Caco-2 (cell line): Measurements from ENCODE around the gene ACTL10. TPM values are rescaled to one million over a fixed set of nuclear protein-coding genes. Genes with fewer than 3 reads are reported as not detected.

Experiments used
- BruUV-seq: library from RNA; stranded (reverse); fragments of 400-500 nt; replicated peaks from 2 replicates; lab custom pipeline; 2021; lab: Mats Ljungman, UMichigan
- CTCF ChIA-PET: fragments of 300-600 bp; sonication (Branson Sonifier 250); formaldehyde crosslinking; loops from one replicate; lab custom pipeline; 2022; ENCODE audit warnings: antibody characterized with exemption; lab: Charles Lee
- POLR2A ChIA-PET: fragments of 300-600 bp; sonication (Branson Sonifier 250); formaldehyde crosslinking; loops from one replicate; lab custom pipeline; 2022; ENCODE audit warnings: antibody characterized with exemption; lab: Charles Lee
- DNase-seq, 2 experiments: peaks; one replicate each; pipeline versions ENCODE4 v3.0.0 to v3.0.0-alpha.2; 2020 to 2022
- H3K27me3 ChIP-seq: replicated peaks from 2 replicates; pipeline ENCODE4 v1.6.0; 2011; ENCODE audit warnings: low read length; ENCODE audit not compliant: control insufficient read depth, insufficient read depth
- H3K36me3 ChIP-seq: 2 replicates; pipeline ENCODE4 v1.5.1; 2011; ENCODE audit warnings: low read length; ENCODE audit not compliant: control insufficient read depth, insufficient read depth
- H3K4me1 ChIP-seq: fragments of 250-450 bp; sonication (Bioruptor Pico); 2 replicates; pipeline ENCODE4 v1.5.1; 2020; ENCODE audit warnings: mild to moderate bottlenecking
- H3K4me3 ChIP-seq: 2 replicates; pipeline ENCODE4 v1.5.1; 2011; ENCODE audit warnings: low read depth, mild to moderate bottlenecking, control low read depth, low read length
- H3K9me3 ChIP-seq: fragments of 250-450 bp; sonication (Bioruptor Pico); 2 replicates; pipeline ENCODE4 v1.5.1; 2020; ENCODE audit warnings: mild to moderate bottlenecking, moderate library complexity
- H3K27ac Mint-ChIP-seq: one replicate; pipeline ENCODE4 v1.8.0; 2022; ENCODE audit warnings: mixed read lengths; ENCODE audit not compliant: unreplicated experiment
- H3K27me3 Mint-ChIP-seq: one replicate; pipeline ENCODE4 v1.8.0; 2022; ENCODE audit warnings: mixed read lengths; ENCODE audit not compliant: insufficient read depth, unreplicated experiment
- H3K36me3 Mint-ChIP-seq: one replicate; pipeline ENCODE4 v1.8.0; 2022; ENCODE audit warnings: mild to moderate bottlenecking, mixed read lengths; ENCODE audit not compliant: insufficient read depth, unreplicated experiment
- H3K4me1 Mint-ChIP-seq: one replicate; pipeline ENCODE4 v1.8.0; 2022; ENCODE audit warnings: low read depth, mixed read lengths; ENCODE audit not compliant: unreplicated experiment
- H3K4me3 Mint-ChIP-seq: one replicate; pipeline ENCODE4 v1.8.0; 2022; ENCODE audit warnings: mild to moderate bottlenecking, moderate library complexity, mixed read lengths; ENCODE audit not compliant: unreplicated experiment
- H3K9me3 Mint-ChIP-seq: one replicate; pipeline ENCODE4 v1.8.0; 2022; ENCODE audit warnings: mixed read lengths; ENCODE audit not compliant: unreplicated experiment
- intact Hi-C: fragments of 100-400 bp; cut with micrococcal nuclease; formaldehyde crosslinking; loops from one replicate; pipeline ENCODE4 v1.10.0; 2022; ENCODE audit not compliant: unreplicated experiment
- total RNA-seq: library from RNA; stranded (reverse); gene quantifications from 2 replicates; pipeline ENCODE4 v1.2.3, GENCODE V29; 2022
- TF ChIP-seq, protein P1 (sequence below), 2 experiments: fragments of 200-600 bp in 1 of 2; IDR thresholded peaks; 1 replicate in 1 of 2; 2 replicates in 1 of 2; pipeline versions ENCODE4 v1.5.1 to v1.8.0; 2011 to 2022; ENCODE audit warnings: antibody characterized with exemption in 1 of 2, control low read depth in 1 of 2, inconsistent platforms in 1 of 2, low read depth in 1 of 2, low read length in 1 of 2, mild to moderate bottlenecking in 1 of 2, moderate library complexity in 1 of 2; ENCODE audit not compliant: insufficient read depth in 1 of 2, severe bottlenecking in 1 of 2, unreplicated experiment in 1 of 2

Gene ACTL10
- total RNA-seq, 1 experiment from 2014 or later = 3.4 TPM

DNA sequence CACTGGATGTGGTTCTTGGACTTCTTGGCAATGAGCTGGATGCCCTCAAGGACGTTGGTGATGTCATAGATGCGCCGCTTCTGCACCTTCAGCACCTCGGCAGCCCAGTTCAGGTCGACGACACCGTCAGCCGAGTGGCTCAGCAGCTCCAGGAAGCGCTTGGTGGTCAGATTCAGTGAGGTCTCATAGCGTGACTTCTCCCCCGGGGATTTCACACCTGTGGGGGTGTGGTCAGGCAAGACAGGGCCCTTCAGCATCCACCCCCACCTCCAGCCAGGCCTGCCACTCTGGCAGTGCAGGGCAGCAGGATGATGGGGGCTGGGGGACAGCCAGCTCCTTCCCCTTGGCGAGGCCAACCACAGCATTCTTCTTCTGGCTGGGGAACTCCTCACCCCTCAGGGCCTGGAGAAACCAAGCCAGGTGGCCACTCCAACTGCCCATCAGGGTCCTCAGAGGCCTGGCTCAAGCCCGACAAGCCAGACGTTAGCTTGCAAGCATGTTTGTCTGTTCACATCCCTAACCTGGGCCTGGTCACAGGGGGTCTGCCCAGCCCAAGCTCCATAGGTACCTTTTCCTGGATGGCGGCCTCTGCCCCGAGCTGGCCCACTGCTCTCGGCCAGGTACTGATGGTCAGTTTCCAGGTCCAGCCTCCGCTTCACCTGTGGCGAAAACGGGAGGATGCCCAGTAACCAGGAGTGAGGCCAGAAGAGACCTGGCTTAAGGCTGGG, 13.2 kb downstream of the ACTL10 start:
- ChIA-PET POLR2A (interaction anchor here (2.0 kb wide), 1 partner anchor 13 kb away, joined by 6 read pairs; the partner anchor contains the start of gene ACTL10), CTCF (interaction anchor here (2.5 to 6.0 kb wide), 2 partner anchors 12 to 13 kb away, joined by 13 to 29 read pairs; partner anchors contain the start of gene ACTL10)
- BruUV-seq = no TSS peak
- TF ChIP-seq, protein P1, sequence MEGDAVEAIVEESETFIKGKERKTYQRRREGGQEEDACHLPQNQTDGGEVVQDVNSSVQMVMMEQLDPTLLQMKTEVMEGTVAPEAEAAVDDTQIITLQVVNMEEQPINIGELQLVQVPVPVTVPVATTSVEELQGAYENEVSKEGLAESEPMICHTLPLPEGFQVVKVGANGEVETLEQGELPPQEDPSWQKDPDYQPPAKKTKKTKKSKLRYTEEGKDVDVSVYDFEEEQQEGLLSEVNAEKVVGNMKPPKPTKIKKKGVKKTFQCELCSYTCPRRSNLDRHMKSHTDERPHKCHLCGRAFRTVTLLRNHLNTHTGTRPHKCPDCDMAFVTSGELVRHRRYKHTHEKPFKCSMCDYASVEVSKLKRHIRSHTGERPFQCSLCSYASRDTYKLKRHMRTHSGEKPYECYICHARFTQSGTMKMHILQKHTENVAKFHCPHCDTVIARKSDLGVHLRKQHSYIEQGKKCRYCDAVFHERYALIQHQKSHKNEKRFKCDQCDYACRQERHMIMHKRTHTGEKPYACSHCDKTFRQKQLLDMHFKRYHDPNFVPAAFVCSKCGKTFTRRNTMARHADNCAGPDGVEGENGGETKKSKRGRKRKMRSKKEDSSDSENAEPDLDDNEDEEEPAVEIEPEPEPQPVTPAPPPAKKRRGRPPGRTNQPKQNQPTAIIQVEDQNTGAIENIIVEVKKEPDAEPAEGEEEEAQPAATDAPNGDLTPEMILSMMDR (IDR thresholded peaks at IDR 0.05; ENCODE audit: insufficient read depth in 1 of 2, low read depth in 1 of 2, low read length in 1 of 2, severe bottlenecking in 1 of 2, unreplicated experiment in 1 of 2) = no peak
- Mint-ChIP-seq H3K9me3 (no peaks in the 10 kb centered on the region), H3K4me1 (peaks cover 29% of the 10 kb centered on the region), H3K36me3 (peaks cover 86% of the 10 kb centered on the region), H3K27me3 (no peaks in the 10 kb centered on the region), H3K27ac (no peak overlapping the region), H3K4me3 (no peak overlapping the region)
- Histone ChIP-seq H3K36me3 (peaks cover 6% of the 10 kb centered on the region; the same call in 1 of the 2 replicates), H3K4me3 (no peak overlapping the region), H3K27me3 (no peaks in the 10 kb centered on the region), H3K4me1 (peaks cover 11% of the 10 kb centered on the region), H3K9me3 (no peaks in the 10 kb centered on the region)
- intact Hi-C loops = no loop called here
- DNase-seq = no peak

DNA sequence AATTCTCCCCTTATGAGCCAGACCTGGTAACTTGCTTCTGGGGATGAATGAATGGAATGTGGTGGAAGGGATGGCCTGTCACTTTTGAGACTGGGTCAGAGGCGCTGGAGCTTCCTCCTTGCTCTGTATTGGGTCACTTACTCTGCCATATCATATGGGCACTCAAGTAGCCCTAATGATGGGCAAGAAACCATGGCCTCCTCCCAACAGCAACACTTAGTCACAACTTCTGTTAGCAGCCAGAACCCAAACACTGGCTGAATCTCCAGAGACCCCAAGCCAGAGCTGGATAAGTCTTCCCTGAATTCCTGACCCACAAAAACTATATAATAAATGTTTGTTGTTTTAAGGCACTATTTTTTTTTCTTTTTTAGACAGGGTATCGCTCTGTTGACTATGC, 13.9 kb downstream of the ACTL10 start:
- Mint-ChIP-seq H3K4me1 (peaks cover 29% of the 10 kb centered on the region), H3K9me3 (no peaks in the 10 kb centered on the region), H3K27me3 (no peaks in the 10 kb centered on the region), H3K36me3 (peaks cover 88% of the 10 kb centered on the region), H3K4me3 (no peak overlapping the region), H3K27ac (peak overlapping the region; percentile 7)
- Histone ChIP-seq H3K4me1 (peaks cover 11% of the 10 kb centered on the region), H3K9me3 (no peaks in the 10 kb centered on the region), H3K4me3 (no peak overlapping the region), H3K27me3 (no peaks in the 10 kb centered on the region), H3K36me3 (peaks cover 6% of the 10 kb centered on the region; the same call in 1 of the 2 replicates)
- BruUV-seq = no TSS peak
- TF ChIP-seq, protein P1 (IDR thresholded peaks at IDR 0.05; ENCODE audit: insufficient read depth in 1 of 2, low read depth in 1 of 2, low read length in 1 of 2, severe bottlenecking in 1 of 2, unreplicated experiment in 1 of 2) = no peak
- POLR2A ChIA-PET = interaction anchor here (1.0 to 2.0 kb wide), 2 partner anchors 14 to 40 kb away, joined by 3 to 6 read pairs; partner anchors contain the start of genes ACTL10 and PXMP4
- intact Hi-C loops = no loop called here
- CTCF ChIA-PET = interaction anchor here (6.0 kb wide), 1 partner anchor 13 kb away, joined by 29 read pairs; the partner anchor contains the start of gene ACTL10
- no peak for DNase-seq

DNA sequence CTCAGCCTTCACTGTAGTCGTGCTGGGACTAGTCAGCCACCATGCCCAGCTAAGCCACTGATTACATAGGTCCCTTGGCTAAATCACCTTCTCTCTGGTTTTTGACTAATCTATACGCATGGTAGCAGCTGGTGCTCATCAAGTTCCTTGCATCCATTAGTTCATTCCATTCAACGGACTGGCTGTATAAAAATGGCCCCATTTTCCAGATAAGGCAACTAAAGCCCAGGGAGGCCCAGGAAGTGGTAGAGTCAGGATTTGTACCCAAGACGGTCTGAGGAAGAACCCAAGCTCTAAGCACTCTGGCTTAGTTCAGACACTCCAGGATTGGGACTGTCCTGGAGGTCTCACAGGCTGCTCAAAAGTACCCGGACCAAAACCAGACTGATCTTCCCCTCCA, 14.5 kb downstream of the ACTL10 start:
- Mint-ChIP-seq H3K27ac (peak overlapping the region; percentile 7), H3K36me3 (peaks cover 83% of the 10 kb centered on the region), H3K4me3 (no peak overlapping the region), H3K4me1 (peaks cover 23% of the 10 kb centered on the region), H3K9me3 (no peaks in the 10 kb centered on the region), H3K27me3 (no peaks in the 10 kb centered on the region)
- intact Hi-C loops = no loop called here
- ChIA-PET POLR2A (interaction anchor here (1.0 to 1.4 kb wide), 3 partner anchors 15 to 51 kb away, joined by 3 to 6 read pairs (median 3); partner anchors contain the start of genes ACTL10 and PXMP4), CTCF (interaction anchor here (0.9 to 6.0 kb wide), 2 partner anchors 14 to 39 kb away, joined by 3 to 29 read pairs; partner anchors contain the start of genes ACTL10 and PXMP4)
- Histone ChIP-seq H3K4me3 (no peak overlapping the region), H3K27me3 (no peaks in the 10 kb centered on the region), H3K9me3 (no peaks in the 10 kb centered on the region), H3K4me1 (peaks cover 11% of the 10 kb centered on the region), H3K36me3 (peaks cover 6% of the 10 kb centered on the region; the same call in 1 of the 2 replicates)
- TF ChIP-seq, protein P1 (IDR thresholded peaks at IDR 0.05; ENCODE audit: insufficient read depth in 1 of 2, low read depth in 1 of 2, low read length in 1 of 2, severe bottlenecking in 1 of 2, unreplicated experiment in 1 of 2) = no peak
- BruUV-seq = no TSS peak
- no peak for DNase-seq
